NB4 (cell line): ENCODE measurements around the gene DCLK1.

ENCODE experiments used
- DNase-seq: peaks from one replicate; pipeline ENCODE4 v3.0.0; 2010; ENCODE audit warnings: low read depth
- H3K4me3 ChIP-seq: one replicate; pipeline ENCODE4 v1.5.1; 2011; ENCODE audit warnings: mild to moderate bottlenecking, low read depth, low read length, moderate library complexity
- CTCF ChIP-seq: IDR thresholded peaks from one replicate; pipeline ENCODE4 v1.5.1; 2012; ENCODE audit warnings: low read depth, low read length
- MAX ChIP-seq: IDR thresholded peaks from 2 replicates; pipeline ENCODE4 v1.6.1; 2011; ENCODE audit warnings: low read depth, low read length
- MYC ChIP-seq: IDR thresholded peaks from 2 replicates; pipeline ENCODE4 v1.6.1; 2011; ENCODE audit warnings: low read depth, low read length
- POLR2A ChIP-seq: IDR thresholded peaks from 2 replicates; pipeline ENCODE4 v1.6.1; 2011; ENCODE audit warnings: mild to moderate bottlenecking; ENCODE audit not compliant: insufficient read length; ENCODE audit errors: extremely low read depth

The DCLK1 gene

GRCh38 chr13:35797244-35797643 lies 333.9 kb downstream of the DCLK1 start:
- DNase-seq, result no peak
- no peak overlapping the region for H3K4me3 ChIP-seq
- TF ChIP-seq MAX, result no peak
- no peak for TF ChIP-seq MYC
- no peak for TF ChIP-seq POLR2A
- no peak for TF ChIP-seq CTCF

GRCh38 chr13:35796623-35797022 lies 334.6 kb downstream of the DCLK1 start:
- DNase-seq, result no peak
- H3K4me3 ChIP-seq, result no peak overlapping the region
- TF ChIP-seq MYC (no peak), MAX (no peak), POLR2A (no peak), CTCF (no peak)

- H3K4me3 ChIP-seq, result no peak overlapping the region
- TF ChIP-seq POLR2A (no peak), MAX (no peak), CTCF (no peak), MYC (no peak)
- DNase-seq, result no peak
Measured at GRCh38 chr13:35794734-35795389, 336.3 kb downstream of the DCLK1 start.

GRCh38 chr13:35793823-35794222 lies 337.4 kb downstream of the DCLK1 start:
- H3K4me3 ChIP-seq, result no peak overlapping the region
- TF ChIP-seq MYC (no peak), MAX (no peak), CTCF (no peak), POLR2A (no peak)
- DNase-seq, result no peak

- H3K4me3 ChIP-seq, result no peak overlapping the region
- no peak for DNase-seq
- TF ChIP-seq POLR2A, result no peak
- no peak for TF ChIP-seq MAX
- no peak for TF ChIP-seq CTCF
- no peak for TF ChIP-seq MYC
Measured at GRCh38 chr13:35792911-35793310, 338.3 kb downstream of the DCLK1 start.

GRCh38 chr13:35792021-35792420 lies 339.2 kb downstream of the DCLK1 start:
- no peak for TF ChIP-seq MYC
- TF ChIP-seq POLR2A, result no peak
- TF ChIP-seq MAX, result no peak
- no peak for TF ChIP-seq CTCF
- no peak overlapping the region for H3K4me3 ChIP-seq
- DNase-seq, result no peak
